Activated naive CD4-positive, alpha-beta T cell (primary cell): Measurements from ENCODE around the gene ZGPAT.
"Not testable (repeated sequence)": the region's sequence is repeated elsewhere in the genome, so short reads cannot be mapped to it uniquely, and the experiment has no call there.

Source experiments
- DNase-seq, 4 experiments: peaks; one replicate each; lab custom pipeline; 2025; lab: John Stamatoyannopoulos, UW

Gene ZGPAT

GRCh38 chr20:63765082-63765873 lies 57.4 kb downstream of the ZGPAT start:
- DNase-seq = no peak

GRCh38 chr20:63765902-63766301 lies 58.1 kb downstream of the ZGPAT start:
- DNase-seq = no peak

GRCh38 chr20:63766695-63767426 lies 59.0 kb downstream of the ZGPAT start:
- DNase-seq = no peak

- DNase-seq = no peak
These were observed 59.6 kb downstream of the ZGPAT start for GRCh38 chr20:63767456-63767855.

- no peak for DNase-seq
These were observed 60.0 kb downstream of the ZGPAT start for GRCh38 chr20:63767886-63768285.

- no peak for DNase-seq
These were observed 61.0 kb downstream of the ZGPAT start for GRCh38 chr20:63768591-63769515.

GRCh38 chr20:63769891-63770474 lies 62.1 kb downstream of the ZGPAT start:
- no peak for DNase-seq

- DNase-seq = no peak
These were observed 63.3 kb downstream of the ZGPAT start for GRCh38 chr20:63771046-63771707.

GRCh38 chr20:63772781-63773518 lies 65.1 kb downstream of the ZGPAT start:
- DNase-seq = no peak

GRCh38 chr20:63773571-63774241 lies 65.9 kb downstream of the ZGPAT start:
- DNase-seq = no peak

GRCh38 chr20:63774306-63774705 lies 66.5 kb downstream of the ZGPAT start:
- no peak for DNase-seq

GRCh38 chr20:63775096-63775978 lies 67.5 kb downstream of the ZGPAT start:
- no peak for DNase-seq

GRCh38 chr20:63776875-63777274 lies 69.0 kb downstream of the ZGPAT start:
- DNase-seq = not testable (repeated sequence)

- no peak for DNase-seq
These were observed 69.8 kb downstream of the ZGPAT start for GRCh38 chr20:63777614-63778013.

GRCh38 chr20:63778034-63778752 lies 70.4 kb downstream of the ZGPAT start:
- DNase-seq = no peak

GRCh38 chr20:63778857-63779256 lies 71.0 kb downstream of the ZGPAT start:
- no peak for DNase-seq

GRCh38 chr20:63781181-63781580 lies 73.3 kb downstream of the ZGPAT start:
- DNase-seq = no peak

GRCh38 chr20:63782051-63782471 lies 74.2 kb downstream of the ZGPAT start:
- DNase-seq = peak in 2 of 4 experiments; percentile 13 to 48
